Panc1 (cell line): ENCODE measurements around the gene FAM241B. TPM values are rescaled to one million over a fixed set of nuclear protein-coding genes. Genes with fewer than 3 reads are reported as not detected.

Experiments used
- ATAC-seq: fragments of 200-7000 bp; cut with Tn5 transposase; 2 replicates; pipeline ENCODE4 v1.9.1; 2020; ENCODE audit warnings: mild to moderate bottlenecking, moderate library complexity
- BruUV-seq: library from RNA; stranded (reverse); fragments of 400-500 nt; replicated peaks from 2 replicates; lab custom pipeline; 2021; lab: Mats Ljungman, UMichigan
- CTCF ChIA-PET: fragments of 300-600 bp; sonication (Branson Sonifier 250); formaldehyde crosslinking; loops from one replicate; lab custom pipeline; 2022; ENCODE audit warnings: antibody characterized with exemption; lab: Charles Lee
- POLR2A ChIA-PET: fragments of 300-600 bp; sonication (Branson Sonifier 250); formaldehyde crosslinking; loops from one replicate; lab custom pipeline; 2022; ENCODE audit warnings: antibody characterized with exemption; lab: Charles Lee
- DNase-seq: peaks from one replicate; pipeline ENCODE4 v3.0.0-alpha.2; 2010; ENCODE audit warnings: low read depth, low spot score
- H3K27ac ChIP-seq: 2 replicates; pipeline ENCODE4 v1.5.1; 2011; ENCODE audit warnings: mild to moderate bottlenecking, low read length, inconsistent platforms
- H3K27me3 ChIP-seq: fragments of 200-500 bp; sonication (Bioruptor generic); 2 replicates; pipeline ENCODE4 v1.6.0; 2014; ENCODE audit warnings: low read length, inconsistent platforms; ENCODE audit not compliant: control insufficient read depth, insufficient read depth
- H3K36me3 ChIP-seq: fragments of 200-500 bp; sonication (Bioruptor generic); 2 replicates; pipeline ENCODE4 v1.5.1; 2014; ENCODE audit warnings: inconsistent platforms, mild to moderate bottlenecking, low read length, moderate library complexity; ENCODE audit not compliant: control insufficient read depth, insufficient read depth
- H3K4me1 ChIP-seq: 2 replicates; pipeline ENCODE4 v1.5.1; 2011; ENCODE audit warnings: inconsistent platforms, mild to moderate bottlenecking, low read length, moderate library complexity; ENCODE audit not compliant: control insufficient read depth, insufficient read depth
- H3K4me3 ChIP-seq, 2 experiments: 2 replicates each; pipeline ENCODE4 v1.5.1; 2011 to 2012; ENCODE audit warnings: low read depth in 2 of 2, low read length in 2 of 2, mild to moderate bottlenecking in 2 of 2, inconsistent platforms in 1 of 2, moderate library complexity in 1 of 2
- H3K9me3 ChIP-seq: fragments of 200-500 bp; sonication (Bioruptor generic); 2 replicates; pipeline ENCODE4 v1.5.1; 2014; ENCODE audit warnings: low read depth, mild to moderate bottlenecking, inconsistent platforms, low read length, moderate library complexity; ENCODE audit not compliant: control insufficient read depth, insufficient read depth
- CTCF ChIP-seq: fragments of 450-650 bp; IDR thresholded peaks from 2 replicates; pipeline ENCODE4 v1.5.1; 2017; ENCODE audit warnings: mild to moderate bottlenecking
- POLR2AphosphoS5 ChIP-seq: IDR thresholded peaks from 2 replicates; pipeline ENCODE4 v1.6.1; 2012; ENCODE audit warnings: mild to moderate bottlenecking, low read depth, low read length, moderate library complexity
- REST ChIP-seq, 2 experiments: IDR thresholded peaks; 2 replicates each; pipeline ENCODE4 v1.6.1; 2011 to 2012; ENCODE audit warnings: low read depth in 2 of 2, control low read depth in 1 of 2, low read length in 1 of 2, mild to moderate bottlenecking in 1 of 2, moderate library complexity in 1 of 2; ENCODE audit not compliant: insufficient read depth in 1 of 2
- SIN3A ChIP-seq: IDR thresholded peaks from 2 replicates; pipeline ENCODE4 v1.6.1; 2012; ENCODE audit warnings: low read depth, mild to moderate bottlenecking, low read length, moderate library complexity, borderline replicate concordance; ENCODE audit not compliant: insufficient read depth
- TCF7L2 ChIP-seq: IDR thresholded peaks from 2 replicates; pipeline ENCODE4 v1.6.1; 2011; ENCODE audit warnings: mild to moderate bottlenecking, low read depth, low read length, inconsistent platforms
- in situ Hi-C: cut with HindIII; loops from 2 replicates; pipeline ENCODE4 v1.10.0; 2016; ENCODE audit warnings: low sequenced_read_pairs, low pct_unique_long_range_greater_than_20kb
- intact Hi-C: fragments of 100-400 bp; cut with micrococcal nuclease; formaldehyde crosslinking; loops from one replicate; pipeline ENCODE4 v1.10.0; 2022; ENCODE audit not compliant: unreplicated experiment
- total RNA-seq: library from RNA; stranded (reverse); gene quantifications from one replicate; pipeline ENCODE4 v1.2.1, GENCODE V29; 2021; ENCODE audit not compliant: unreplicated experiment

Gene FAM241B
- total RNA-seq, 1 experiment from 2014 or later: 29.1 TPM

- CTCF ChIA-PET: interaction anchor here (1.0 to 4.1 kb wide), 5 partner anchors 20 to 229 kb away, joined by 3 to 49 read pairs (median 6); no protein-coding TSS in a partner anchor
- TF ChIP-seq REST (IDR thresholded peaks at IDR 0.05; ENCODE audit: insufficient read depth in 1 of 2, low read depth in 2 of 2, low read length in 1 of 2) (no peak), SIN3A (no peak), TCF7L2 (no peak), CTCF (no peak), POLR2AphosphoS5 (no peak)
- no peak for DNase-seq
- Histone ChIP-seq H3K4me3 (no peak overlapping the region), H3K9me3 (no peaks in the 10 kb centered on the region), H3K36me3 (no peaks in the 10 kb centered on the region), H3K4me1 (no peaks in the 10 kb centered on the region), H3K27me3 (no peaks in the 10 kb centered on the region), H3K27ac (no peak overlapping the region)
- in situ Hi-C loops: no loop called here
- POLR2A ChIA-PET: no interaction called here
- no TSS peak for BruUV-seq
- ATAC-seq: no peak
- intact Hi-C loops: loop anchor here (5.0 to 10.0 kb wide), 3 partner anchors 121 to 401 kb away; no protein-coding TSS in a partner anchor
Observed at GRCh38 chr10:69636273-69636575, 6.2 kb downstream of the FAM241B start.

GRCh38 chr10:69636626-69637605, 6.9 kb downstream of the FAM241B start:
- intact Hi-C loops: loop anchor here (5.0 to 10.0 kb wide), 3 partner anchors 122 to 402 kb away; no protein-coding TSS in a partner anchor
- DNase-seq (no peak), ATAC-seq (peak; percentile 78)
- Histone ChIP-seq H3K27me3 (no peaks in the 10 kb centered on the region), H3K9me3 (no peaks in the 10 kb centered on the region), H3K27ac (no peak overlapping the region), H3K4me3 (no peak overlapping the region), H3K36me3 (no peaks in the 10 kb centered on the region), H3K4me1 (no peaks in the 10 kb centered on the region)
- ChIA-PET POLR2A (no interaction called here), CTCF (interaction anchor here (0.6 to 4.1 kb wide), 12 partner anchors 9 to 1247 kb away, joined by 3 to 49 read pairs (median 4); no protein-coding TSS in a partner anchor)
- in situ Hi-C loops: no loop called here
- TF ChIP-seq TCF7L2 (no peak), CTCF (peak; percentile 87), POLR2AphosphoS5 (no peak), REST (IDR thresholded peaks at IDR 0.05; ENCODE audit: insufficient read depth in 1 of 2, low read depth in 2 of 2, low read length in 1 of 2) (no peak), SIN3A (no peak)
- BruUV-seq: no TSS peak
